Measurements from ENCODE around the gene TBC1D12.
"Not testable (repeated sequence)": the region's sequence is repeated elsewhere in the genome, so short reads cannot be mapped to it uniquely, and the experiment has no call there.

TBC1D12 gene

GRCh38 chr10:94549221-94549620 lies 146.9 kb downstream of the TBC1D12 start:
- no peak for DNase-seq

- DNase-seq: not testable (repeated sequence)
Measured at GRCh38 chr10:94567714-94568307, 165.5 kb downstream of the TBC1D12 start.

DNA sequence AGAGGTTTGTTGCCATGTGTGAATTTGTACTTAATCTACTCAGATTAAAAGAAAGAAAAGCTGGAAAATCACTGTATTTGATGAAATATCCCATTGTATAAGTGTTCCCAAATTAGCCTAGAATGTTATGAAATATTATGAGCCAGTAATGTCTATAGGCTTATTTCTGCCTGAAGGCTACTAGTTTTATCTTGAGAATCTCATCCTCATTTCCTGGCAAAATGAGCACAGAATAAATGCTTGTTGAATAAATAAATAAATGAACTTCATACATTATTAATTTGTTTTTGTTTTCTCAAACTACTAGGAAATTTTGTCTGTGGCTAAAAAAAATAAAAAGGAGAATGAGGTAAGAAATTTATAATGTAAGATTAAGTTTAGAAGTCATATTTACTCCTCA lies 168.7 kb downstream of the TBC1D12 start:
- DNase-seq: no peak

- DNase-seq: no peak
Measured at GRCh38 chr10:94571528-94571927, 169.2 kb downstream of the TBC1D12 start.

- no peak for DNase-seq
Measured at GRCh38 chr10:94578790-94579189, 176.4 kb downstream of the TBC1D12 start.

- DNase-seq: peak; percentile 61
Measured at GRCh38 chr10:94583124-94583523, 180.8 kb downstream of the TBC1D12 start.

All from hematopoietic multipotent progenitor cell treated with erythropoietin and hydrocortisone succinate and interleukin-3 and kit ligand, for 8 days (in vitro differentiated cells).